ENCODE measurements around the gene ZNF169.

DNA sequence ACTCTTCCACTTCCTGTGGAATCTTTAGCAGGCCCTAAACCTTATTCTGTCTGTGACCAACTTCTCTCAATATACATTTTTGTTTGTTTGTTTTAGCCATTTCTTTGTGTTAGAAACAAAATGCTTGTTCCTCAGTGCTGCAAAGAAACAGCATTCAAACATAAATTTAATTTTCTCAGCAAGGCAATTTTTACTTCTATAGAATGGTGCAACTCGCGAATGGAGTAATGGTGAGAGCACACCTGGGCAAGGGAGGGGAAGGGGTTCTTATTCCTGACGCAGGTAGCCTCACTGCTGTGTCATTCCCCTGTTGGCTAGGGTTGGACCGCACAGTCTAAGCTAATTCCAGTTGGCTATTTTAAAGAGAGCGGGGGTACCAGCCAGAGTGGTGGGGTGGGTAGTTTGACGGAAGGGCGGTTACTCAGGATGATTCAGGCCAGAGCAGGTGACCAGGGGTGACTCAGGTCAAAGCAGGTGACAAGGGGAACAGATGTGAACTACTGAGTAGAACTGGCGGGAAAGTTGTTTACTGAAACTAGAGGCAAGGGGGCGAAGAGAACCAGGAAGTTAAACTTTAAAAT is 21.4 kb downstream of the ZNF169 start:
- TF ChIP-seq, protein P1, sequence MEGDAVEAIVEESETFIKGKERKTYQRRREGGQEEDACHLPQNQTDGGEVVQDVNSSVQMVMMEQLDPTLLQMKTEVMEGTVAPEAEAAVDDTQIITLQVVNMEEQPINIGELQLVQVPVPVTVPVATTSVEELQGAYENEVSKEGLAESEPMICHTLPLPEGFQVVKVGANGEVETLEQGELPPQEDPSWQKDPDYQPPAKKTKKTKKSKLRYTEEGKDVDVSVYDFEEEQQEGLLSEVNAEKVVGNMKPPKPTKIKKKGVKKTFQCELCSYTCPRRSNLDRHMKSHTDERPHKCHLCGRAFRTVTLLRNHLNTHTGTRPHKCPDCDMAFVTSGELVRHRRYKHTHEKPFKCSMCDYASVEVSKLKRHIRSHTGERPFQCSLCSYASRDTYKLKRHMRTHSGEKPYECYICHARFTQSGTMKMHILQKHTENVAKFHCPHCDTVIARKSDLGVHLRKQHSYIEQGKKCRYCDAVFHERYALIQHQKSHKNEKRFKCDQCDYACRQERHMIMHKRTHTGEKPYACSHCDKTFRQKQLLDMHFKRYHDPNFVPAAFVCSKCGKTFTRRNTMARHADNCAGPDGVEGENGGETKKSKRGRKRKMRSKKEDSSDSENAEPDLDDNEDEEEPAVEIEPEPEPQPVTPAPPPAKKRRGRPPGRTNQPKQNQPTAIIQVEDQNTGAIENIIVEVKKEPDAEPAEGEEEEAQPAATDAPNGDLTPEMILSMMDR (IDR thresholded peaks at IDR 0.05) = no peak
- TF ChIP-seq, protein P2, sequence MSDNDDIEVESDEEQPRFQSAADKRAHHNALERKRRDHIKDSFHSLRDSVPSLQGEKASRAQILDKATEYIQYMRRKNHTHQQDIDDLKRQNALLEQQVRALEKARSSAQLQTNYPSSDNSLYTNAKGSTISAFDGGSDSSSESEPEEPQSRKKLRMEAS (IDR thresholded peaks at IDR 0.05; ENCODE audit: low read depth) = no peak
- no peak for TF ChIP-seq SIN3A (IDR thresholded peaks at IDR 0.05; ENCODE audit: borderline replicate concordance, low read depth, low read length)
- no peak for TF ChIP-seq YY1 (IDR thresholded peaks at IDR 0.05; ENCODE audit: low read depth)
- TF ChIP-seq SMC3 (IDR thresholded peaks at IDR 0.05; ENCODE audit: low read depth, low read length) = no peak
- TF ChIP-seq, protein P3, sequence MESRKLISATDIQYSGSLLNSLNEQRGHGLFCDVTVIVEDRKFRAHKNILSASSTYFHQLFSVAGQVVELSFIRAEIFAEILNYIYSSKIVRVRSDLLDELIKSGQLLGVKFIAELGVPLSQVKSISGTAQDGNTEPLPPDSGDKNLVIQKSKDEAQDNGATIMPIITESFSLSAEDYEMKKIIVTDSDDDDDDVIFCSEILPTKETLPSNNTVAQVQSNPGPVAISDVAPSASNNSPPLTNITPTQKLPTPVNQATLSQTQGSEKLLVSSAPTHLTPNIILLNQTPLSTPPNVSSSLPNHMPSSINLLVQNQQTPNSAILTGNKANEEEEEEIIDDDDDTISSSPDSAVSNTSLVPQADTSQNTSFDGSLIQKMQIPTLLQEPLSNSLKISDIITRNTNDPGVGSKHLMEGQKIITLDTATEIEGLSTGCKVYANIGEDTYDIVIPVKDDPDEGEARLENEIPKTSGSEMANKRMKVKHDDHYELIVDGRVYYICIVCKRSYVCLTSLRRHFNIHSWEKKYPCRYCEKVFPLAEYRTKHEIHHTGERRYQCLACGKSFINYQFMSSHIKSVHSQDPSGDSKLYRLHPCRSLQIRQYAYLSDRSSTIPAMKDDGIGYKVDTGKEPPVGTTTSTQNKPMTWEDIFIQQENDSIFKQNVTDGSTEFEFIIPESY (IDR thresholded peaks at IDR 0.05; ENCODE audit: borderline replicate concordance, low read depth) = no peak
- TF ChIP-seq, protein P4, sequence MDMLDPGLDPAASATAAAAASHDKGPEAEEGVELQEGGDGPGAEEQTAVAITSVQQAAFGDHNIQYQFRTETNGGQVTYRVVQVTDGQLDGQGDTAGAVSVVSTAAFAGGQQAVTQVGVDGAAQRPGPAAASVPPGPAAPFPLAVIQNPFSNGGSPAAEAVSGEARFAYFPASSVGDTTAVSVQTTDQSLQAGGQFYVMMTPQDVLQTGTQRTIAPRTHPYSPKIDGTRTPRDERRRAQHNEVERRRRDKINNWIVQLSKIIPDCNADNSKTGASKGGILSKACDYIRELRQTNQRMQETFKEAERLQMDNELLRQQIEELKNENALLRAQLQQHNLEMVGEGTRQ (IDR thresholded peaks at IDR 0.05; ENCODE audit: borderline replicate concordance, low read depth, low read length) = no peak
- TF ChIP-seq POLR2AphosphoS5 (IDR thresholded peaks at IDR 0.05; ENCODE audit: low read depth, low read length) = no peak
- TF ChIP-seq EZH2phosphoT487 (IDR thresholded peaks at IDR 0.05; ENCODE audit: borderline replicate concordance, low read depth) = no peak
- TF ChIP-seq RAD21 (IDR thresholded peaks at IDR 0.05; ENCODE audit: low read length) = no peak

Measured in SK-N-SH (cell line).